H1 (cell line): ENCODE measurements around the gene ETF1. TPM values are rescaled to one million over a fixed set of nuclear protein-coding genes. Genes with fewer than 3 reads are reported as not detected.

Experiments
- EZH2 ChIP-seq: fragments of 200-600 bp; sonication (generic); IDR thresholded peaks from 2 replicates; pipeline ENCODE4 v1.7.1; 2012; ENCODE audit warnings: low read depth, mild to moderate bottlenecking, moderate library complexity, low read length, inconsistent platforms; ENCODE audit not compliant: severe bottlenecking
- JUN ChIP-seq: IDR thresholded peaks from 2 replicates; pipeline ENCODE4 v1.6.1; 2011; ENCODE audit warnings: low read depth, mild to moderate bottlenecking, improper control_type of control experiment, low read length
- RXRA ChIP-seq: IDR thresholded peaks from 2 replicates; pipeline ENCODE4 v1.6.1; 2011; ENCODE audit warnings: low read depth, mild to moderate bottlenecking, low read length, moderate library complexity; ENCODE audit not compliant: insufficient read depth
- SP4 ChIP-seq: IDR thresholded peaks from 2 replicates; pipeline ENCODE4 v1.6.1; 2012; ENCODE audit warnings: low read length, inconsistent platforms
- TAF1 ChIP-seq: IDR thresholded peaks from 2 replicates; pipeline ENCODE4 v1.6.1; 2011; ENCODE audit warnings: mild to moderate bottlenecking, low read depth, low read length
- polyA plus RNA-seq, 7 experiments: library from polyadenylated mRNA; depleted of rRNA in 3 of 7; stranded (reverse) in 5 of 7; unstranded in 2 of 7; fragments of >200 nt in 5 of 7; fragments of 200-250 nt in 2 of 7; gene quantifications; 1 replicate in 5 of 7; 2 replicates in 1 of 7; 4 replicates in 1 of 7; pipeline versions ENCODE4 v1.2.1 to v1.2.3, GENCODE V29; 2011 to 2013; ENCODE audit warnings: missing spikeins in 2 of 7, mixed read lengths in 2 of 7
- total RNA-seq: library from RNA; stranded (reverse); fragmentation: NEBNext Ultra II Directional; extraction: Animal tissue kit (Norgen Biotek cat#: 25700); gene quantifications from 2 replicates; pipeline ENCODE4 v1.2.1, GENCODE V29; 2021

The ETF1 gene
- total and polyA plus RNA-seq, 2 of the 8 experiments (the other 6 are each of a cell fraction or from before 2014, with no cell fraction given): 50.5 to 168 TPM

DNA sequence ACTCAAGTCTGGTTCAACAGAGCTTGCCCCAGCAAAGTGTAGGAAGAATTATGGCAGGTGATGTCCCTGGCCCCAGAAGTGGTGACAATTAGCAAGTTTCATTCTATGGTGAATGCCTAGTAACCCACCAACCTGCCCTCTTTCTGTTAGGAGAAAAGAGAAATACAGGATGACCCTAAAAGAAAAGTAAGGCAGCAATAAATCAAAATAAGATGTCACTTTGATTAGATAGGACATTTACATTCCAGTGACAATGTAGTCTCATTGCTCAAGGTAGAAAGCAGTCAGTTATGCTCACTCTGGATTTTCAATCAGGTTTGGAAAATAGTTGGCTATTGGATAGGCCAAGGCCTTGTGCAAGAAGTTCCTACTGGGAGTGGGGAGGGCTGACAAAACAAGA is 37.7 kb upstream of the ETF1 start (continued):
- TF ChIP-seq RXRA: no peak
- TF ChIP-seq JUN: no peak
- TF ChIP-seq SP4: no peak
- TF ChIP-seq TAF1: no peak
- no peak for TF ChIP-seq EZH2
